ENCODE measurements around the gene LGALS1. TPM values are rescaled to one million over a fixed set of nuclear protein-coding genes. Genes with fewer than 3 reads are reported as not detected.

LGALS1 gene
- total RNA-seq, 1 donor from 2014 or later, result 0.81 TPM

DNA sequence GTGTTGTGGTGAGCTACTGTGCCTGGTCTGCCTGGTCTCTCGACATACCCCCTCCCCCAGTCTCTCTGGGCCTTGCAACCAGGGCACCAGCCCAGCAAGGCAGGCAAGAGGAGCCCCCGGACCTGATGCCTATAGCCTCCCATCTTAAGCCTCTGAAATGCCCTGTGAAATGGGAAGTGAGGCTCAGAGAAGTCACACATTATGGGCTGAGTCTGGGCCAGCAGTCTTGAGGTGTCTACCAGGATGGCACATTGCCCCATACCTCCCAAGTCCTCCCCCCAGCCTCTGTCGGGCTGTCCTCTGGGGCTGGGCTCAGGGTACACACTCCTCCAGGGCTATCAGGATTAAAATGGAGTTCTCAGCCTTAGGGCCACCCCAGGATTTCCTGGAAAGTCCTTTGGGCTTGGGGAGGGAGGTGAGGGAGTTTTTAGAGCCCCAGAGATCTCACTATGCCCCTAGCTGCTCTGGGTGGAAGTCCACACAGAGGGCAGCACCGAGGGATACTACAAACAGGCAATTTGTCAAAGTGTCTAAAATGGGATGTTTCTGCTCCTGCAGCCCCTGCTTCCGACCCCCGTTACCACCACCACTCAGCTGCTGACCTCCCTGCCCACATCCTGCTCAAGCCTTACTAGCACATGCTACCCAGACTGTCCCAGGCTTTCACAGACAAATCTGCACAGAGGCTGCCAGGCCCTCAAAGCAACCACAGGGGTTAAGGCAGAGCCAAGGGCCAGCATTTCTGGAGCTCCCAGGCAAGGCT, 39.1 kb upstream of the LGALS1 start:
- no peak for DNase-seq (ENCODE audit: low spot score, unreplicated experiment)
- H3K27me3 Mint-ChIP-seq, result no peaks in the 10 kb centered on the region
- no peak overlapping the region for H3K27ac Mint-ChIP-seq
- H3K36me3 Mint-ChIP-seq (ENCODE audit: insufficient read depth), result no peaks in the 10 kb centered on the region
- no peak for TF ChIP-seq CTCF (IDR thresholded peaks at IDR 0.05; ENCODE audit: unreplicated experiment)
- no peak overlapping the region for H3K4me3 Mint-ChIP-seq (ENCODE audit: low read depth)
- no peaks in the 10 kb centered on the region for H3K9me3 Mint-ChIP-seq (ENCODE audit: low read depth)
- H3K4me1 Mint-ChIP-seq (ENCODE audit: low read depth), result peaks cover 23% of the 10 kb centered on the region

DNA sequence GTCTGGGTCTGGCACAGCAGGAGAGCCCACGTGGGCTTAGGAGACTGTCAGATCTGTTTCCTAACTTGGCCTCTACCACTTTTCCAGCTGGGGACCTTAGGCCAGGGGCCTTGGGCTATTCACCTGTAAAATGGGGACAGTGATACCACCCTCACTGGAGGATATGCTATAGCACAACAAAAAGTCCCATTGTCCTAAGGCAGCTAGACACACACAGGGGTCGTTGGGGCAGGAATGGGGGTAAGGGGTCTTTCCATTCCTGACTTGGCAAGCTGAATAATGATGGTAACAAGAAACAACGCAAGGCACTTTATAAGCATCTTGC, 38.5 kb upstream of the LGALS1 start:
- Mint-ChIP-seq H3K9me3 (ENCODE audit: low read depth) (no peaks in the 10 kb centered on the region), H3K4me3 (ENCODE audit: low read depth) (no peak overlapping the region), H3K36me3 (ENCODE audit: insufficient read depth) (no peaks in the 10 kb centered on the region), H3K27me3 (no peaks in the 10 kb centered on the region), H3K27ac (no peak overlapping the region), H3K4me1 (ENCODE audit: low read depth) (peaks cover 23% of the 10 kb centered on the region)
- no peak for DNase-seq (ENCODE audit: low spot score, unreplicated experiment)
- TF ChIP-seq CTCF (IDR thresholded peaks at IDR 0.05; ENCODE audit: unreplicated experiment), result no peak

DNA sequence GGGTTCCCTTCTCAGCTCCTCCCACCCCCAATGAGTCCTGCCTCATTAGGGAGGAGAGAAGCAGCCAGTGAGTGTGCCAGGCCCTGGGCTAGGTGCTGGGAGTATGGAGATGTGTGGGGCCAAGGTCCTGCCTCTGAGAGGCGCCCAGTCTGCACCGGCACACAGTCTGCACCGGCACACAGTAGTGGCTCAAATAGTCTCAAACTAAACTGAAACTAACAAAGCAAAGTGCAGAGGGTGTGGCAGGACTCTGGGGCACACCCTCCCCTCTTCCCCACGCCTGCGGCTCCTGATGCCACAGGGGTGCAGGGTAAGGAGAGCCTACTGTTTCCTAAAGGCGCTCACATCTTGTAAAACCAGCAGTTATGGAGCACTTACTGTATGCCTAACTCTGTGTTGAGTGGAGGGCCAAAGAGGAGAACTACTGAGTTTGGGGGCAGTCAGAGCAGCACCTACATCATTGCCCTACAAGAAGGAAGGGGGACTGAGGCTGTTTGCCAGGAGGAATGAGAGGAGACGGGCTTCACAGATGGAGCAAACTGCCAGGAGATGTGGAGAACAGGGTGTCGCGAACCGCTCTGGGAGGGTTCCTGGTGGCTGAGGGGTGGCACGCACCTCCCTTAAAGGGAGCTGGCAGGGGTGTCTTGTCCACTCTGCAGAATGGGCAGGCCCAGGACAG, 36.9 kb upstream of the LGALS1 start:
- no peak for TF ChIP-seq CTCF (IDR thresholded peaks at IDR 0.05; ENCODE audit: unreplicated experiment)
- H3K9me3 Mint-ChIP-seq (ENCODE audit: low read depth), result no peaks in the 10 kb centered on the region
- H3K4me1 Mint-ChIP-seq (ENCODE audit: low read depth), result peaks cover 19% of the 10 kb centered on the region
- peaks cover 2% of the 10 kb centered on the region for H3K36me3 Mint-ChIP-seq (ENCODE audit: insufficient read depth)
- no peak for DNase-seq (ENCODE audit: low spot score, unreplicated experiment)
- no peaks in the 10 kb centered on the region for H3K27me3 Mint-ChIP-seq
- peak overlapping the region; percentile 73 for H3K27ac Mint-ChIP-seq
- peak overlapping the region; percentile 80 for H3K4me3 Mint-ChIP-seq (ENCODE audit: low read depth)

DNA sequence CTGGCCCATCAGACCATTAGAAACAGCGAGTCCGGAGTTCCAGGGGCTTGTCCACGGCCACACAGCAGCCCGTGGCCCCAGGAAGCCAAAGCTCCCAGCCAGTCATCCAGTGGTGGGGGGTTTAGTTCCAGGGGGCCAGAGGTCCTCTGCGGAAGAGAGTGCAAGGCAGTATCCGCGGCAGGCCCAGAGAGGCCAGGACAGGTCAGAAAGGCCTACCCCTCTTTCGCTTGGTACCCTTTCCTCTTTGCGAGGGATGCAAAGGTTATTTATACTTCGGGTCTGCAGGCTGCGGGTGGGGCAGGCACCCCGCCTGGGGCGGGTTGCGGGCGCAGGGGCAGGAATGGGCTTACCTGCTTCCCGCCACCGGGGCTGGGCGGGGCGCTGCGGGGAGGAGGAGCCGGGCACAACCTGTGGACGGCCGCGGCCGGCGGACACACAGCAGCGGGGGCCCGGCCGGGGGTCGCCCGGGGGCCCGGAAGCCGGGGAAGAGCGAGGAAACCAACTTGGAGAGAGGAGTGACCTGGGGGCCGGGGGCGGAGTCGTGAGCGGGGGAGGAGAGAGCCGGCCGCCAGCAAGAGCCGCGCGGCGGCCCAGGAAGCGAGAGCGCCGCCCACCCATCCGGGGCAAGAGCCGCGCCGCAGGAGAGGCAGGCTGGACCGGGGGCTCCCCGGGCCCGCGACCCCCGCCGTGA, 36.2 kb upstream of the LGALS1 start, which contains the start of gene SH3BP1:
TSS of gene SH3BP1 (plus strand) at position 600 of the 691 bp plus-strand sequence. CDS start 119 bp downstream, outside the sequence.
- no peaks in the 10 kb centered on the region for H3K9me3 Mint-ChIP-seq (ENCODE audit: low read depth)
- peak; percentile 56 for DNase-seq (ENCODE audit: low spot score, unreplicated experiment)
- peaks cover 2% of the 10 kb centered on the region for H3K36me3 Mint-ChIP-seq (ENCODE audit: insufficient read depth)
- peak within 1 kb of the TSS; percentile 73 for H3K27ac Mint-ChIP-seq
- peaks cover 14% of the 10 kb centered on the region for H3K4me1 Mint-ChIP-seq (ENCODE audit: low read depth)
- H3K4me3 Mint-ChIP-seq (ENCODE audit: low read depth), result peak within 1 kb of the TSS; percentile 80
- no peak for TF ChIP-seq CTCF (IDR thresholded peaks at IDR 0.05; ENCODE audit: unreplicated experiment)
- H3K27me3 Mint-ChIP-seq, result no peaks in the 10 kb centered on the region

Measured in progenitor cell of endocrine pancreas (in vitro differentiated cells).